HG02938 (cell line): ENCODE data around the gene RIN3.
A peak's percentile ranks its signal among the peaks of the same experiment; 100 is the strongest.

Source experiments
- ATAC-seq: cut with Tn5 transposase; IDR thresholded peaks from one replicate; pipeline ENCODE4 v1.9.1; 2021; ENCODE audit warnings: mild to moderate bottlenecking, moderate library complexity; ENCODE audit not compliant: unreplicated experiment

Gene RIN3, protein sequence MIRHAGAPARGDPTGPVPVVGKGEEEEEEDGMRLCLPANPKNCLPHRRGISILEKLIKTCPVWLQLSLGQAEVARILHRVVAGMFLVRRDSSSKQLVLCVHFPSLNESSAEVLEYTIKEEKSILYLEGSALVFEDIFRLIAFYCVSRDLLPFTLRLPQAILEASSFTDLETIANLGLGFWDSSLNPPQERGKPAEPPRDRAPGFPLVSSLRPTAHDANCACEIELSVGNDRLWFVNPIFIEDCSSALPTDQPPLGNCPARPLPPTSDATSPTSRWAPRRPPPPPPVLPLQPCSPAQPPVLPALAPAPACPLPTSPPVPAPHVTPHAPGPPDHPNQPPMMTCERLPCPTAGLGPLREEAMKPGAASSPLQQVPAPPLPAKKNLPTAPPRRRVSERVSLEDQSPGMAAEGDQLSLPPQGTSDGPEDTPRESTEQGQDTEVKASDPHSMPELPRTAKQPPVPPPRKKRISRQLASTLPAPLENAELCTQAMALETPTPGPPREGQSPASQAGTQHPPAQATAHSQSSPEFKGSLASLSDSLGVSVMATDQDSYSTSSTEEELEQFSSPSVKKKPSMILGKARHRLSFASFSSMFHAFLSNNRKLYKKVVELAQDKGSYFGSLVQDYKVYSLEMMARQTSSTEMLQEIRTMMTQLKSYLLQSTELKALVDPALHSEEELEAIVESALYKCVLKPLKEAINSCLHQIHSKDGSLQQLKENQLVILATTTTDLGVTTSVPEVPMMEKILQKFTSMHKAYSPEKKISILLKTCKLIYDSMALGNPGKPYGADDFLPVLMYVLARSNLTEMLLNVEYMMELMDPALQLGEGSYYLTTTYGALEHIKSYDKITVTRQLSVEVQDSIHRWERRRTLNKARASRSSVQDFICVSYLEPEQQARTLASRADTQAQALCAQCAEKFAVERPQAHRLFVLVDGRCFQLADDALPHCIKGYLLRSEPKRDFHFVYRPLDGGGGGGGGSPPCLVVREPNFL

GRCh38 chr14:92513204-92513965 lies at the start of gene RIN3:
Gene RIN3, plus strand, starts transcription at chr14:92513781. Its CDS starts 152 bp downstream, at chr14:92513933.
- ATAC-seq: peak; percentile 44

DNA sequence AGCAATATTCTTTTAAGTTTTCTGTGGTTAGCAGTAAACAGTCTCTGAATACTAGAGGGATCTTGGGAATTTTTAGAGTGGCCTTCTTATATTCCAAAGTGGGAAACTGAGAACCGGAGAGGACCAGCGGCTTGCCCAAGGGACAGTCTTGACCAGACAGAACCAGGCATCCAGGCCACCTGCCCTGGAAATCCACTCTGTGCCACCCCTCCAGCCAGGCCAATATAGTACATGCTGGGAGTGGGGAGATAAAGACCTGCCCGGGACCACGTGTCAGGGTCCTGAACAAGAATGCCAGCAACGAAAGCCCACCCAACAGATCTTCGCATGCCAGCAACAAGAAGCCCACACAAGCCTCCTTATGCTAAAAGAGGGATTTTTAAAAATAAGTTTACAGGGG lies 49.4 kb upstream of the RIN3 start:
- ATAC-seq: no peak

DNA sequence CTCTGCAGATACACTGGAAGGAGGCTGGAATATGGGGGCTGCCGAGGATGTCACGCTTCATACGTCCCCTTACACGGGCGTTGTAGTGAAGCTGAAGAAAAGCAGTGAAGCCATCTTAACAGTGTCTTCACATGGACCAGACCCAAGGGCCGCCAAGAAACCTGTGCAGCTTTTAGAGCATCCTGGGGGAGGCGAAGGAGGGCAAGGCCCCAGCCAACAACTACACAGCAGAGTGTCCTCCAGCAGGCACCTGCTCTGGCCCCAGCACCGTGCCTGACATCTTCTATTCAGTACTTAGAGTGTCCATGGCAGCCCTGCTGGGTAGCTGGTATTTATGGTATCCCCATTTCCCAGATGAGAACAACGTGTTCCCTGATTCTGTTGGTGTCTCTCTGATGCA lies 48.9 kb upstream of the RIN3 start:
- no peak for ATAC-seq

DNA sequence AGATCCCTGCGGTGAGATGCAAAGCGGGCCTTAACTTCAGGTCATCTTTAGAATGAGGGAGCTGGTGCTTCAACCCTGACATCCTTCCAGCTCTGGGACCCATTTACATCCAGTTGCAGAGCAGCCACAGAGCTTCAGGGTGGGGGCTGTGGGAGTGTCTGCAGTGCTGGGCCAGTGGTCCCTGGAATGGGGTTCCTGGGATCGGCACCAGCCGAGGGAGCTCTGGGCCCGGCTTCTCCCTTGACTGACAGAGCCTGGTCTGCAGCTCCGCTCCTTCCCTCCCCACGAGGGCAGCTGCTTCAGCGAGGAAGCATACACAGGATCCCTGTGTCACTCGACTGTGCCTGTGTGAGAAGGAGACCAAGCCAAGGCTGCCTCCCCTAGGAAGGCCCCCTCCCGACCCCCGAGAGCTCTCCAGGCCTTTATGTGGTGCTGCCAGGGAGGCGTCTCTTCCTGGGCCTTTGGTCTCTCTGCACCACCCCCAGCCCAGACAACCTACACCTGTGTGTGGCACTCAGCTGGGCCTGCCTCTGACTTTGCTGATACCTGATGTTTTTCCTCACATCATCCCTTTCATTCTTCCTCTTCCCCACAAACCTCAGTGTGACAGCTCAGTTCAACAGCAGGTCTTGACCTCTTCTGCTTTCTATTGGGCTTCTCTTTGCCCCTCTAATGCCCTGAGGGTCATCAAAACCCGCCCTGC lies 48.1 kb upstream of the RIN3 start:
- no peak for ATAC-seq

- no peak for ATAC-seq
Measured at GRCh38 chr14:92466059-92466458, 47.5 kb upstream of the RIN3 start.

DNA sequence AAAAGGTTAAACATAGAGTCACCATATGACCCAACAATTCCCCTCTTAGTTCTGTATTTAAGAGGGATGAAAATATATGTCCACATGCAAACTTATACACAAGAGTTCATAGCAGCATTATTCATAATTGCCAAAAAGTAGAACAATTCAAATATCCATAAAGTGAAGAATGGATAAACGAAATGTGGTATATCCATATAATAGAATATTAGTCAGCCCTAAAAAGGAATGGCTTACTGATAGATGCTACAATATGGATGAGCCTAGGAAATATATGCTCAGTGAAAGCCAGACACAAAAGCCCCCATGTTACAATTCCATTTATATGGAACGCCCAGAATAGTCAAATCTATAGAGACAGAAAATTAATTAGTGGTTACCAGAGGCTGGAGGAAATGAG lies 44.1 kb upstream of the RIN3 start:
- ATAC-seq: no peak

- no peak for ATAC-seq
Measured at GRCh38 chr14:92470215-92470614, 43.4 kb upstream of the RIN3 start.

DNA sequence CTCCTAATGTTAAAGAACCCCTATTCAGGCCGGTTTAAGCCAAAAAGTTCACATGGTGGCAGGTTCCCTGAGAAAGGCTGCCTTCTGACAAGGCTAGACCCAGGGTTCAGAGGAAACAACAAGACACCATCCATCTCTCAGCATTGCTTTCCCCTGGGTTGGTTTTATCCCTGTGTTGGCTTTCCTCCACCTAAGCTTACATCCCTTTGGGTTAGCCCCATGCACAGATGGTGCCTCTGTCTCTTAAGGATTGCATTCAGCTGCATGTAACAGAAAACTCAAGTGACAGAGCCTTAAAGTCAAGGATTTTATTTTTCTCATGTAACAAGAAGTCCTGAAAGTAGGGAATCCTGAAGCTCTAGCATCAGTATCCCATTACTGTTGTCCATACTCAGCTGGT lies 42.8 kb upstream of the RIN3 start:
- no peak for ATAC-seq

- no peak for ATAC-seq
Measured at GRCh38 chr14:92471919-92472318, 41.7 kb upstream of the RIN3 start.

- no peak for ATAC-seq
Measured at GRCh38 chr14:92472860-92473259, 40.7 kb upstream of the RIN3 start.

DNA sequence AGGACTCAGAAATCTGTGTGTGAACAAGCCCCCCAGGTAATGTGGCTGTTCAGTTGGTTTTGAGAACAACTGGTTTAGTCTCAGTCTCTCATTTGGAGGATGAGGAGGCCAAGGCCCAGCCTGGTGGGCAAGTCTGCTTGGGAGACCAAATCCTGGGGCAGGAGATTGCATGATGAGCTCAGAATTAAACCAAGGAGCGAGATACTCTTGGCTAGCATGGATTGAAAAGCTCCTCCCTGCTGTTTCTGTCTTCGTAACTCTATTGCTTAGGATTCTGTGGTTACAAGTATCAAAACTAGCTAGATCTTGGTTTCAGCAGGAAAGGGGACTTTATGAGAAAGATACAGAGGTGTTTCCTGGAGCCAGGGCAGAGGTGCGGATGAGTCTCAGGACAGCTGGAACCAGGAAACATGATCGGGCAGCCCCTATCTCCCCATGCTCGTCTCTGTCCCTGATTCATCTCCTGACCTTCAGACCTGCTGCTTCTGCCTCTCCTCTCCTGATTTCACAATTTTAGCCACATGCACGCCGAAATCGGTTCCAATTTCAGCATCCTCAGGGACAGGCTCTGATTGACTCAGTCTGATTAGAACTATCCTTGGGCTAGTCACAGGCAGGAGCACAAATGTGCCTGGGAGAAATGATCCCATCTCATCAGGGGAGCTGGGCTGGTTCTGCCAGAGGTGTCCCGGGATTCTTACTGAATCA lies 40.2 kb upstream of the RIN3 start:
- no peak for ATAC-seq

- ATAC-seq: no peak
Measured at GRCh38 chr14:92473969-92474535, 39.5 kb upstream of the RIN3 start.

DNA sequence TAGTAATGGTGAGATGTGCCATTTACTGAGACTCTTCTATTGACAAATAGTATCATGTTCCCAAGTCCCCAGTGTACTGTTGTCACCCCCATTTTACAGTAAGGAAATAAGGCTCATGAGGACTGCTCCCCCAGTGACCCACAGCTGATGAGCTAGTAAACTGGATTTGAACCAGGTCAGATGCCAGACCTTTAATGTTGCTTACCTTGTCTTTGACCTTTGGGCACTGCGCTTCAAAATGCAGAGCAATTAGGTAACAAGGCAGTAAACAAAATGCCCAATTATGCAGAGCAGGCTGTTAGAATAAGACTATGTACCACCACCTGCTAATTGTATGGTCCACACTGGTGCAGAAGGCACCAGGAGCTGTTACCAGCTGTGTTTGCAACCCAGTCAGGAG lies 38.5 kb upstream of the RIN3 start:
- no peak for ATAC-seq

DNA sequence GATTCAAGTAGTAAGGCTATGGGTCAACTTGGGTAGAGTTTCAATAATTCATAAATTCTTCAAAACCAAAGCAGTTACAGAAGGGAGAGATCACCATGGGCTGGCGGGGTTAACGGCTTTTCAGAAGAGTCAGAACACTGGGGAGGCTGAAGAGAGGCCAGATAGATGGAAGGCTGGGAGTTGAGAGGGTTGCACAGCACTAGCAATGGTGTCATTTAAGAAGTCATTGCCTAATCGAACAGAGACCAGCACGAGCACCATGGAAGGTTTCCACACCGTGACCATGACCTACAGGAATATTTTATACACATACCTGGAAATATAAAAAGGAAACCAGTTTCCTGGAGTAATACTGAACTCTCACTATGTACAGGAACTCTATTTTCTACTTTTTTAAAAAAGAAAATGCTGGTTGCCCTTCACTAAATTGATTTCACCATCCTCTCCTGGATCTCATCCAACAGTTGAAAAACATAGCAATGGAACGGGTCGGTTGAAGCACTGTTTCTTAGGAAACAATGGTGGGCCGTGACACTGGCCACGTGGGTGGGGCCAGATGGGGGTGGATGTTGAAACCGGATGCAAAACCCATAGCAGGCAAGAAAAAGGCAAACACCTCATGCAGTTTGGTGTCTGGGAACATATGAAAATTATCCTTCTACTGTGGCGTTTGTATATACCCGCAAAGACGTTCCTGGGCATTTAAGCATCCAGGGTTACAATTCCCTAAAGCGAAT lies 38.0 kb upstream of the RIN3 start:
- no peak for ATAC-seq

DNA sequence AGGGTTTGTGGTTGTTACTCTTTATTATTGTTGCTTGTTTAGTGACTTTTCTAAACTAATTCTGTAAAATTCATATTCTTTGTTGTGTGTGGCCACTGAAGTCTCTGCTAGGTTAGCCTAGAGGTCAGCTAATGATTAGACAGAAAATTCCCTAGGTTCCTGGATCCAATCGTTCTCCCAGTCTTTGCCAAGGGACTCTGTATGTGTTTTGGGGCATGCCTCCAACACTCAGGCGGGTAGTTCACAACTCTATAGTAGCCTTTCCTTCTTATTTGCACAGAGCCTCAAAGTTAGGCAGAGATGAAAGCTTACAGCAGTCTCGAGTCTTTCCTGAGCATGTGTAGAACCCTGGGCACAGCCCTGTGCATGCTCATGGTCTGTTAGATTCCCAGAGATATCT lies 32.7 kb upstream of the RIN3 start:
- no peak for ATAC-seq

GRCh38 chr14:92481386-92481785 lies 32.2 kb upstream of the RIN3 start:
- ATAC-seq: no peak

GRCh38 chr14:92481811-92482555 lies 31.6 kb upstream of the RIN3 start:
- no peak for ATAC-seq

DNA sequence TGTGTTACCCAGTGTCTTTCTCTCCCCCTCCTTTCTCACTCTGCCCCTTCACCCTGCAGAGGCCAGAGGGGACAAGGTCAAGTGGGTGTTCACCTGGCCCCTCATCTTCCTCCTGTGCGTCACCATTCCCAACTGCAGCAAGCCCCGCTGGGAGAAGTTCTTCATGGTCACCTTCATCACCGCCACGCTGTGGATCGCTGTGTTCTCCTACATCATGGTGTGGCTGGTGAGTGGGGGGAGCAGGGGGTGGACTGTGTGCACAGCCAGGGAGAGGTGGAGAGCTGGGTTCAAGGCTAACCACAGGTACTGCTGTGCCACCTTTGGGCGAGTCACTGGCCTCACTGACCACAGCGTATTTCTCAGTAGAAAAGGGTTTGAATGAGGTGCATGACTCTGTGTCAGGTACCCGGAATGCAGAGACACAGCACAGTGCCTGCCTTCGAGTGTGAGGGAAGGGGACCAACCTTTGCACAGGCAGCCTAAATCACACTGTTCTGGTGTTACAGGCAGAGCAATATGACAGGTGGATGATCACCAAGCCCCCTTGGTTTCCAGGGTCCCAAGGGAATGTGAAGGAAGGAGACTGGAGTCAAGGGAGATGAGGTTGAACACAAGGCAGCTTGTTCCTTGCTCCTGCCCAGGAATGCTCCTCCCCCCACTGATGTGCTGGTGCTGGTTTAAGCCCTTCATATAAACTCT lies 30.8 kb upstream of the RIN3 start:
- ATAC-seq: no peak
